Cortex of kidney (tissue), 1 donor: ENCODE results near the gene TMEM80.

ENCODE experiments used
- DNase-seq: peaks from one replicate; lab custom pipeline; 2025; lab: John Stamatoyannopoulos, UW

TMEM80 gene

GRCh38 chr11:699753-700152, 4.1 kb downstream of the TMEM80 start:
- DNase-seq, result no peak

- DNase-seq, result no peak
Measured at GRCh38 chr11:701741-702461, 6.3 kb downstream of the TMEM80 start.

GRCh38 chr11:702462-703461, 7.1 kb downstream of the TMEM80 start:
- DNase-seq, result no peak

GRCh38 chr11:703506-703905, 7.9 kb downstream of the TMEM80 start:
- DNase-seq, result no peak

GRCh38 chr11:704228-704674, 8.6 kb downstream of the TMEM80 start:
- no peak for DNase-seq

GRCh38 chr11:704781-705645, 9.4 kb downstream of the TMEM80 start:
- DNase-seq, result no peak

- DNase-seq, result no peak
Measured at GRCh38 chr11:705646-706438, 10.2 kb downstream of the TMEM80 start, which contains the start of gene EPS8L2. Gene EPS8L2 (plus strand): TSS chr11:706231. CDS start chr11:709408, 3,177 bp downstream.

- no peak for DNase-seq
Measured at GRCh38 chr11:706439-706956, 10.9 kb downstream of the TMEM80 start.

GRCh38 chr11:706957-707816, 11.6 kb downstream of the TMEM80 start:
- DNase-seq, result no peak

- DNase-seq, result no peak
Measured at GRCh38 chr11:707817-708420, 12.3 kb downstream of the TMEM80 start.

- no peak for DNase-seq
Measured at GRCh38 chr11:708511-708910, 12.9 kb downstream of the TMEM80 start.

GRCh38 chr11:709109-709997, 13.7 kb downstream of the TMEM80 start:
- no peak for DNase-seq

- no peak for DNase-seq
Measured at GRCh38 chr11:714436-714835, 18.8 kb downstream of the TMEM80 start.

GRCh38 chr11:719214-720016, 23.8 kb downstream of the TMEM80 start:
- no peak for DNase-seq

- DNase-seq, result no peak
Measured at GRCh38 chr11:720017-720641, 24.5 kb downstream of the TMEM80 start.

- DNase-seq, result no peak
Measured at GRCh38 chr11:720642-721246, 25.1 kb downstream of the TMEM80 start.
